Stimulated activated effector memory CD8-positive, alpha-beta T cell treated with anti-CD3 and anti-CD28 coated beads, Interleukin-12 subunit alpha, Interleukin-12 subunit beta, amount 100 ng/mL, for 72 hours (primary cell): ENCODE results near the gene SLC23A2.

Source experiments
- ATAC-seq: fragments of 150-1000 bp; cut with Tn5 transposase; 2 replicates; pipeline ENCODE4 v1.10.0; 2021
- DNase-seq, 2 donors: peaks; one replicate each; pipeline ENCODE4 v3.0.0; 2021 to 2022; ENCODE audit warnings: low spot score in 2 of 2
- H3K27ac Mint-ChIP-seq: one replicate; pipeline ENCODE4 v1.8.0; 2022; ENCODE audit warnings: mild to moderate bottlenecking, mixed read lengths
- H3K36me3 Mint-ChIP-seq: one replicate; pipeline ENCODE4 v1.8.0; 2022; ENCODE audit warnings: mild to moderate bottlenecking, mixed read lengths
- H3K4me1 Mint-ChIP-seq: one replicate; pipeline ENCODE4 v1.8.0; 2022; ENCODE audit warnings: mixed read lengths
- H3K4me3 Mint-ChIP-seq: one replicate; pipeline ENCODE4 v1.8.0; 2022; ENCODE audit warnings: mild to moderate bottlenecking, mixed read lengths
- H3K9me3 Mint-ChIP-seq: one replicate; pipeline ENCODE4 v1.8.0; 2022; ENCODE audit warnings: mixed read lengths

Gene SLC23A2

DNA sequence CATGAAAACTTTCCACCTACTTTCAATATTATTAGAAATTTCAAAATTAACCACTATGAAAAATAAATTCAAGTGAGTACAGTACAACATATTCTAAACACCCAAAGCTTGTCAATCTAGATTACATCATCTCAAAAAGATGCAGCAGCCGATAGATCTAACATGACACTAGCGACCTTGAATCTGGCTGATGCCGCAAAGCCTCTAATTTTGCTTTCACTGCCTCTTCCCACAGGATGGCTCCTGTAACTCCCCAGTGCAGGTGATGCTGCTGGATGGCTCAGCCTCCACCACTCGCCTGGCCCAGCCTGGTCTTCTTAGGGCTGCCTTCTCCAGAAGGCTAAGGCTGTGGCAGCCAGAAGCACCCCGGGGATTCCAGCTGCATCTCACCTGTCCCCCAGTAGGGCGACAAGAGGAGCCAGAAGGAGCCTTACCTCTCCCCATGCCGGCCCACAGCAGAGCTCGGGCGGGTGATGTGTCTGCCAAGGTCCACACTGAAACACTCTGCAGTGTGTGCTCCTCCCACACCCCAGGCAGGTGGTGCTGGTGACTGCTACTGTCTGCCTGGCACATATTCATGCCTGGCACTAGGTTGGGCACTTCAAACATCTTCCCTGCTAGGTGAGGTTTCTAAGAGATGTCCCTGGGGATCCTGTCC is 82.1 kb downstream of the SLC23A2 start:
- ATAC-seq (no peak), DNase-seq (no peak)
- Mint-ChIP-seq H3K9me3 (no peaks in the 10 kb centered on the region), H3K36me3 (peaks cover 6% of the 10 kb centered on the region), H3K4me3 (no peak overlapping the region), H3K4me1 (peaks cover 15% of the 10 kb centered on the region), H3K27ac (peak overlapping the region; percentile 35)

DNA sequence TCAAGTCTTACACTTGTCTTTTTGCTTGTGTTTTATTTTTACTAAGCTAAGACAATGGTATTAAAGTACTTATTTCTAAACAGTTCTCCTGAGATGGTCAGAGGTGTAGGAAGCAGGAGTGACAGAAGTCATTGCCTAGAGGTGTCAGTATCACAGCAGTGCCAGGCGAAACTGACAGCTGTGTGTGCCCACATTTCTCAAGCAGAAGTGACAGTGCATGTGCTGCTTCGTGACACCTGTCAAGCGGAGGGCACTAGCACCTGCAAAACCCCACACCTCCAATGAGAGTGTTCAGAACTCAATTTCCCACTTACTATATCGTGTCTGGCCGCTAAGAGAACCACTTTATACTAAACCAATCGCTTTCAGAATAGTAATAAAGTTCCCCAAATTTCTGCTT is 82.8 kb downstream of the SLC23A2 start:
- peaks cover 12% of the 10 kb centered on the region for H3K4me1 Mint-ChIP-seq

DNA sequence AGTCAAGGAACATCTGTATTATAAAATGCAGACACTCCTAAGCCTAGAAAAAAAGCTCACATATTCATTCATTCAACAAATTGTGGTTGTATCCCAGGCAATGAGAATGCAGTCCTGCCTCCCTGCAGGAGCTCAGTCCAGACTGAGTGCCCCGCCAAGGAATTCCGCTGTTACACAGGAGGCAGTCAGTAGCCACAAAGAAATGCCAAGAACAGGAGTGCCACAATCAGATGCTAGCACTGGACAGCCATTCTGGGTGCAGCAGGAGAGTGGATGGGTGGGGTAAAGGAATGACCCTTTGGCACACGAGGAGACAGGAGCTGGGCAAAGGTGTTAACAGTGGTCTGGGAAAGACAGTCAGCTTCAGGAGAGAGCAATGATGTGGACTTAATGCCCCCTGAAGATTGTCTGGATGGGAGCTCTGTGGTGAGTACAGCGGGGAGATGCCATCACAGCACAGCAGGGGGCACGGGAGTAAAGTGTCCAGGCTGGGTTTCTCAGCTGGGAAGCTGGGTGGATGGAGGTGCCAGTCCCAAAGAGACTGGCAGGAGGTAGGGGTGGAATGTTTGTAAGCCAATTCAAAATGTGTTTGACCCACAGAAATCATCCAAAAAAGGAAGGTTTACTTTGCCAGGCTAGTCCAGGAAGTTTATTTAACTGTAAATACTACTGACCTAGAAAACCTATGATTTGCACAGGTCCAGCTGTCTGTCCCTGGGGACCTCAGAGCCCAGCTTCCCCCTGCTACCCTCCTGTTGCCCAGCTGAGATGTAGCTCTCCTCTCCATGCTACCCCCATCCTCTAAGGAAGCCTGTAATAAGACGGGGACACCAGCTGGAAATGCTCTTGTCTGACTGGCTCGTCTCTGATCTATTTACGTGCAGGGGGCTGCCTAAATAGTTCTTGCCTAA is 84.1 kb downstream of the SLC23A2 start:
- Mint-ChIP-seq H3K9me3 (no peaks in the 10 kb centered on the region), H3K27ac (peak overlapping the region; percentile 82), H3K36me3 (peaks cover 8% of the 10 kb centered on the region)

More for the DNA sequence above, 82.8 kb downstream of the SLC23A2 start:
- H3K27ac Mint-ChIP-seq: no peak overlapping the region
- H3K4me3 Mint-ChIP-seq: no peak overlapping the region
- no peaks in the 10 kb centered on the region for H3K9me3 Mint-ChIP-seq
- ATAC-seq: no peak
- peaks cover 6% of the 10 kb centered on the region for H3K36me3 Mint-ChIP-seq
- no peak for DNase-seq

DNA sequence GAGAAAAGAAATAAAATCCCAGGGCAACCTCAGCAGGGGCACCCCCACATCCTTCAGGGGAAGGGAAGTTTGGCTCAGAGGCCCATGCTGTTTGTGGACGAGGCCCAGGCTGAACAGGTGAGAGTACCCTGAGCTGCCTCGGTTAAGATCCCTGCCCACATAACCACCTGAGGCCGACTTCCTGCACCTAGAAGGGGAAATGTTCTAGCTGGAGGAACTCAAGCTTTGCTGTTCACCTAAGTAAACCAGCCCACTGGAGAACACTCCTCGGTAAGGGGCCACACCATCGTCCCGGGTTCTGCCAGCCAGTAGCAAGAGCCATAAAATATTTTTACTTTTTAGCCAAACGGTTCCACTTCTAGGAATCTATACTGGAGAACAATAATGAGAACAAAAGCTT is 88.2 kb downstream of the SLC23A2 start:
- H3K4me3 Mint-ChIP-seq: no peak overlapping the region
- ATAC-seq (no peak), DNase-seq (no peak)
- H3K36me3 Mint-ChIP-seq: peaks cover 11% of the 10 kb centered on the region
- no peaks in the 10 kb centered on the region for H3K9me3 Mint-ChIP-seq
- peaks cover 20% of the 10 kb centered on the region for H3K4me1 Mint-ChIP-seq
- no peak overlapping the region for H3K27ac Mint-ChIP-seq

More for the DNA sequence above, 84.1 kb downstream of the SLC23A2 start:
- H3K4me1 Mint-ChIP-seq: peaks cover 22% of the 10 kb centered on the region
- ATAC-seq: no peak
- no peak for DNase-seq
- H3K4me3 Mint-ChIP-seq: no peak overlapping the region

DNA sequence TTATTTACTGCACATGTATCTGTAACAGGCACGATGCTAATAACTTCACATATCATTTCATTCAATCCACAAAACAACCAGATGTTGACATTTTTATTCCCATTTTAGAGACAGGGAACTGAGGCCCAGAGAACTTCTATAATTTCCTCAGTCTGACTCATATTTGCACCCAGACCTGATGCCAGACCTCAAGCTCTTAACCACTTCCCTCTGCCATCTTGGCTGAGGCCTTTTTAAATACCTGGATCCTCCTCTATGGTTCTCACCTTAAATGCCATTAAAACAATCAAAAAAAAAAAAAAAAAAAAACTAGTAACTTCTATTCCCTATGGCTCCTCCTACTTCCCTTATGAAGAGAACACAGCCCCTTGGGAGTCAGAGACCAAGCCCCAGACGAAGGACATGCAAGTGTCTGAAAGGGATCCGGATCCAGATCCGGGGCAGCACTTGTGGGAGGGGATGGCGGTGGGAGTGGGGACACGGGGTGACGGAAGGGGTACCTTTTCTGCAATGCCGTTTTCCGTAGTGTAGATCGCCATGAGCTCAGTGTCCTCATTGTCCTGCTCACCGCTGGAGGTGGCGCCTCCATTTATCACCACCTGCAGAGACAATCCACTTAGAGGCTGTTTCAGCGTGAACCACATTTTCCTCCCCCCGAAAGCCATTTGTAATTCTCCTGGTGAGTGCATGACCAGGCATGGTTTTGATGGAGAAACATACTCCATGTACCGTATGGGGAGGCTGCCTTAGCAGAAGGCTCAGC is 88.7 kb downstream of the SLC23A2 start:
- H3K4me1 Mint-ChIP-seq: peaks cover 20% of the 10 kb centered on the region
- no peak overlapping the region for H3K4me3 Mint-ChIP-seq
- H3K36me3 Mint-ChIP-seq: peaks cover 11% of the 10 kb centered on the region
- ATAC-seq (peak; percentile 52), DNase-seq (no peak)
- H3K9me3 Mint-ChIP-seq: no peaks in the 10 kb centered on the region
- H3K27ac Mint-ChIP-seq: no peak overlapping the region

DNA sequence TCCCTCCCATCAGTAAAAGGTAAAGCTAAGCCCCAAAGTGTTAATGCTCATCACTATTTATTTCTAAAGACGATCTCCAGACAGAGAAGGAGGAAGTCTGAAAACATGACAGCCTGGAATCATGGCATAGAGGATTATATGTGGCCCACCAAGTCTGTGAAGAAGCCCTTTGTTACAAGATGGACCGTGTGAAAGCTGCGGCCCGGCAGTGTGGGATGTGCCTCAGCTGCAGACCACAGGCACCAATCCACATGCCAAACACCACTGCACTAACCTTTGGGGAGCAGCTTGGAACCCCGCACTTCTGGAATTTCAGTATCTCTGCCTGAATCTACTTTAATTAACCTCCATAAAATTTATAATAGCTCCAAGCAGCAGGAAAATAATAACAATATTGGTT is 90.4 kb downstream of the SLC23A2 start:
- Mint-ChIP-seq H3K27ac (no peak overlapping the region), H3K4me1 (peaks cover 13% of the 10 kb centered on the region), H3K9me3 (no peaks in the 10 kb centered on the region), H3K4me3 (no peak overlapping the region), H3K36me3 (peaks cover 11% of the 10 kb centered on the region)
- ATAC-seq (no peak), DNase-seq (no peak)

DNA sequence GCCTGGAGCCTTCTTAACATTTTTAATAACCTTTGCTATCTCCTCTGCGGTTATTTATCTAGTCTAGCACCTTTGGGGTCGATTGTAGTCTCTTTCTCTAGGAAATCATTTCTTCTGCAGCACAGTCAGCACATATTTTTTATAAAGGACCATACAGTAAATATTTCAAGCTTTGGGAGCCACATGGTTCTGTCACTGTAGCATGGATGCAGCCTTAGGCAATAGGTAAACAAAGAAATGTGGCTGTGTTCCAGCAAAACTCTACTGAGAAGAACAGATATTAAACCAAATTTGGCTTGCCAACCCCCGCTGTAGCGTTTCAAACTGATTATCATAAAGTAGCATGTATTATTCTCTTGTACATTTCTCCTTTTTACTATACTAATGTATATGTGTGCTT is 95.7 kb downstream of the SLC23A2 start:
- no peak for ATAC-seq
- H3K36me3 Mint-ChIP-seq: peaks cover 15% of the 10 kb centered on the region
- DNase-seq: no peak
- no peak overlapping the region for H3K27ac Mint-ChIP-seq
- no peak overlapping the region for H3K4me3 Mint-ChIP-seq
- no peaks in the 10 kb centered on the region for H3K4me1 Mint-ChIP-seq
- H3K9me3 Mint-ChIP-seq: no peaks in the 10 kb centered on the region

DNA sequence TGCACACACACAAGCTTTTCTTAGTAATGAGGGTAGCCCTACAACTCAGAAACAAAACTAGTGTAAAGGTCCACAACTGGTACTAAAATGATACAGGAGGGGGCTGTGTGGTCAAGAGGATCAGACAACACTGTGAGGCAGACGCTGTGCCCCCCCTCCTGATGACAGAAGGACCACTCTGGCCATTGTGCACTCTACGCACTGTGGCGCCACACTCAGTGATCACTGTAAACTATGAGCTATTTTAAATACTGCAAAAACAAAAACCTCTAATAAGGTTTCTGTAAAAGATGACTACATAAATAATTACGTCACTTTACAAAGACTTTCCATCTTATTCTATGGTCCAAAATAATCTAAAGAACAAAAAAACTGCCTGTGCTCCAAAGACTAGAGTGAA is 96.1 kb downstream of the SLC23A2 start:
- H3K4me1 Mint-ChIP-seq: no peaks in the 10 kb centered on the region
- no peaks in the 10 kb centered on the region for H3K9me3 Mint-ChIP-seq
- no peak for ATAC-seq
- DNase-seq: no peak
- H3K4me3 Mint-ChIP-seq: no peak overlapping the region
- no peak overlapping the region for H3K27ac Mint-ChIP-seq
- peaks cover 17% of the 10 kb centered on the region for H3K36me3 Mint-ChIP-seq

DNA sequence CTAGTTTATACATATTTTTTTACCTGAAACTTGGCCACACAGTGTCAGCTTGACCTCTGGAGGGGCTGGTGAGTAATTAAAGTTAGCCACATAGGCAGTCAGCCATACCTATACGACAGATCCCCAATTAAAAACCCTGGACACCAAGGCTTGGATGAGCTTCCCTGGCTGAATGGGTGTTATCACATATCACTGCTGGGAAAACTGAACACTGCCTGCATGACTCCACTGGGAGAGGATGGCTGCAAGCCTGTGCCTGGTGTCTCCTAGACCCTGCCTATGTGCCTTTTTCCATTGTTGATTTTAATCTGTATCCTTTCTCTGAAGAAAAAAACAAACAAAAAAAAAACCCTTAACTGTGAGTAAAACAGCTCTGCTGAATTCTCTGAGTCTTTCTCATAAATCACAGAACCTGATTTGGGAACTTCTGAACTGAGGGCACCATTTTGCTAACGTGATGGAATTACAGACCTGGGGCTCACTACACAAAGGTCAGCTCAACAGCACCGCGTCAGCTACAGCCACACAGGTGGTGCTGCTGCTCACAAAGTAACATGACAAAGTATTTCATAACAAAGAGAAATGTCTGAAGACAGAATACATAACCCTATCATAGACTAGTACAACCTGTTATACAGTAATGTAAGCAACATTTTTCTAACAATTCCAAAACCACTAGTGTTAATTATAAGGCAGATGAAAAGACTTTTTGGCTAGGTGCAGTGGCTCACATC is 97.0 kb downstream of the SLC23A2 start:
- Mint-ChIP-seq H3K36me3 (peaks cover 17% of the 10 kb centered on the region), H3K4me3 (no peak overlapping the region), H3K4me1 (no peaks in the 10 kb centered on the region), H3K27ac (peak overlapping the region; percentile 14), H3K9me3 (no peaks in the 10 kb centered on the region)
- no peak for DNase-seq
- no peak for ATAC-seq

DNA sequence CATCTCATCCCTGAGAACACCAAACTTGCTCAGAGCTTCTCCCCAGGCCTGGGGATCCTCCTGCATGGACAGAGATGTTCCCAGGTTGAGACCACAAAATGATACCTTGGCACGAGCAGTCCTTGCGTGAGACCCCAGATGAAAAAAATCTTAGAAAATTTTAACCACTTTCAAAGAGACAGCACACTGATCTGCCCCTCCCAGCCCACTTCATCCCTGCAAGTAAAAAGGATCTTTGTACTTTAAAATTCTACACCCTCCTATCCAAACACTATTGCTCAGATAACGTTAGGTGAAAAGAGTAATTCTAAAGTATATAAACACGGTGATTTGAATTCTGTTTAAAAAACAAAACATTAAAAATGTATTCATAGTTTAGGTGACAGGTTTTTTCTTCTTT is 98.5 kb downstream of the SLC23A2 start:
- ATAC-seq (no peak), DNase-seq (no peak)
- Mint-ChIP-seq H3K4me1 (peaks cover 8% of the 10 kb centered on the region), H3K27ac (peak overlapping the region; percentile 0), H3K9me3 (no peaks in the 10 kb centered on the region), H3K36me3 (peaks cover 24% of the 10 kb centered on the region), H3K4me3 (no peak overlapping the region)

DNA sequence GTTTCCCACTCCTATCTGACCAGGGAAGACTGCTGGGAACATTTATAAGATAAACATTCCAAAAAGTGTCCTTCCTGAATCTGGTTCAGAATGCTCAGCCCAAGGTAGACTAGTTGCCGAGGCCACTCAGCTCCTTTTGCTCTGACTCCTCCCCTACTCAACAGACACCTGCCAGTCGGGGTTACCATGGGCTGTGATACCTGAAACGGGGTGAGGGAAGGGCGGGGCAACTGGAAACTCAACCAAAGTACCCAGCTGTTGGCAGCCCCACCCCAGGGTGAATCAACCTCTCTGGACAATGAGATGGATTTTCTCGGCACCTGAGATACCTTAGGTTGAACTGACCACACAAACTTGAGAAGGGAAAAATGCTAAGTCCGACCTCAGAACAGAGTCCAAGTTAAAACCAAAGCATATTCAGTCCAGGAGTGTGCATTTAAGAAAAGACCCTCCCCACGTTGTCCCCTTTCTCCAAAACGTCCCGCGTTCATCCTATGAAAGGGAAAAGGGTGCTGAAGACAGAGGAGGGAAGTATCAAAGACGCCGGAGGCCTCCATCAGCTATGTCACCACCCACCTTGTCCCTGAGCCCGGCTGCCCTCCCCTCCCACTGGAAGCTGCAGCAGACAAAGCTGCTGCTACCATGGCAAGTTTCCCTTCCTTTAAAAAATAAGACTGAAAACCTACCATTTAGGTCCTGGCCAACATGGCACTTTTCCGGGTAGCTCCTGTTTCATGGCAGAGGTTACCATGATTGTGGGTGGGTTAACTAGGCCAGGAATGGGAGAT is 100.1 kb downstream of the SLC23A2 start:
- Mint-ChIP-seq H3K4me1 (peaks cover 19% of the 10 kb centered on the region), H3K36me3 (peaks cover 24% of the 10 kb centered on the region), H3K27ac (peak overlapping the region; percentile 62), H3K9me3 (no peaks in the 10 kb centered on the region), H3K4me3 (no peak overlapping the region)
- DNase-seq (no peak), ATAC-seq (no peak)

DNA sequence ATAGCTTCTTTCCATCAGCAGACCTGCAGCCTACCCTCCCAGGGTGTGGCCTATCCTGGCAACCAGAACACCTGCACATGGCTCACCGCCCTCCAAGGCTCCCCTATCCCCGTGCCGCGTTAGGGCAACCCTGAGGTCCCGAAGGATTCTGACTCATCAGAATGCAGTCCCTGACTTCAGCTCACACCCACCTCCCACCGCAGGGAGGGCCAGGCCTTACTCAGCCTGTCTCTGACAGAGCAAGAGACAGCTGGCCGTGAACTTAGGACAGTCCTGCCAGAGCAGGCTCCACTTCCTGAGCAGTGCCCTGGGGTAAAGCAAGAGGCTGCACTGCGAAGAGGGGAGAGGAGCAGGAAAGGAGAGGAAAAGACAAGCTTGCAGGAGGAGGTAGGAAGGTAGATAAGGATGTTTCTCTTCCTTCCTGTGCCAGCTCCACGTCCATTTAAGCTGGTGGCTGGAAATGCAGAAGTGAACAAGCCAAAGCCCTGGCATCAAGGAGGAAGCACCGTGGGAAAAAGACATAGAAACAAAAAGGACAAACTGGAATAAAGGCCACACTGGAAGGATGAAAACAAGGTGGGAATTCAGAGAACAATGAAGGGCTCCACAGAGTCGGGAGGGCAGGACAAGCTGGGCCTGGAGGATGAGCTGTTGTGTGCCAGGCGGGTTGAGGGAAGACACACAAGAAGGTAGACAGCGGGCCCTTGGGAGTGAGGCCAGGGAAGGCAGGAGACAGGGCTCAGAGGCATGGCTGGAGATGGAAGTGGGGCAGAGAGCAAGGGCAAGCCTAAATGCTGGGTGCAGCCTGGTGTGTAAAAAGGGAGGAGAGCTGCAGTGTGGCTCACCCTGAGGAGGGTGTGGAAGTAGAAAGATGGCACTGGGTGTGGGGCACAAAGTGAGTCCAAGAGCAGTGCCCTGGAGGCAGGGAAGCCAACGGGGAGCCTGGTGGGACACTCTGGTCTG is 102.7 kb downstream of the SLC23A2 start:
- peaks cover 24% of the 10 kb centered on the region for H3K36me3 Mint-ChIP-seq

DNA sequence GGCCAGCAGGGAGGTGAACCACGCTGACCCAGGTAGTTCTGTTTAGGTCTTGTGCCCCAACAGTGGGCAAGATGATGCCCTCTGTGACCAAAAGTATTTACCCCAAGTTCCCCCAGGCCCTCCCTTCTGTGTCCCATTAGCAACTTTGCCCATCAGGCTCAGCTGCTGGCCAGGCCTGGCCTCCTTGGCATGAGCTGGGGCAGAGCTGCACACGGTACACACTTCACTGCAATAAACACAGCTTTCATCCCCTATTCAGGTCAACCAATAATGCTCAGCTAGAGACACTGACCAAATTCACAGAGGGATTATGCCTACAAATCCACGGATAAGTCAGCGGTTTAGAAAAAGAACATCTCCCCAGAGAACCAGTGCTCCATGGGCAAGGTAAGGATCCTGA is 103.7 kb downstream of the SLC23A2 start:
- Mint-ChIP-seq H3K27ac (peak overlapping the region; percentile 80), H3K9me3 (no peaks in the 10 kb centered on the region), H3K4me3 (no peak overlapping the region), H3K36me3 (peaks cover 24% of the 10 kb centered on the region), H3K4me1 (peaks cover 44% of the 10 kb centered on the region)
- ATAC-seq (no peak), DNase-seq (no peak)

More for the DNA sequence above, 102.7 kb downstream of the SLC23A2 start:
- H3K4me3 Mint-ChIP-seq: no peak overlapping the region
- ATAC-seq: no peak
- no peaks in the 10 kb centered on the region for H3K9me3 Mint-ChIP-seq
- peaks cover 44% of the 10 kb centered on the region for H3K4me1 Mint-ChIP-seq
- H3K27ac Mint-ChIP-seq: peak overlapping the region; percentile 80
- DNase-seq: no peak
